HG03571 (cell line): ENCODE measurements around the gene WNT1.

Experiments
- ATAC-seq: cut with Tn5 transposase; IDR thresholded peaks from one replicate; pipeline ENCODE4 v1.9.1; 2021; ENCODE audit not compliant: unreplicated experiment

Gene WNT1

DNA sequence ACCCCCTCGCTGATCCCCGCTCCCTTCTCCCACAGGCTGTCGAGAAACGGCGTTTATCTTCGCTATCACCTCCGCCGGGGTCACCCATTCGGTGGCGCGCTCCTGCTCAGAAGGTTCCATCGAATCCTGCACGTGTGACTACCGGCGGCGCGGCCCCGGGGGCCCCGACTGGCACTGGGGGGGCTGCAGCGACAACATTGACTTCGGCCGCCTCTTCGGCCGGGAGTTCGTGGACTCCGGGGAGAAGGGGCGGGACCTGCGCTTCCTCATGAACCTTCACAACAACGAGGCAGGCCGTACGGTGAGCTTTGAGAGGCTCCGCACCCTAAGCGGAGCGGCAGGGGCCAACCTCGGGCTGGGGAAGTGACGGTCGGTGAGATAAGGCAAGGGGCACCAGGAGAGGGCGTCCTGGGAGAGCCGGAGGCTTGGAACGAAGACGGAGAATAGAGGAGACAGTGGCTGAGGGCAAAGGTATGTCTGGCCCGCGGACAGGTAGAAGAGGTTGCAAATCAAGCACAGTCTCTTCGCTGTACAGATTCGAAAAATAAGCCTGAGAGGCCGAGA lies 2.3 kb downstream of the WNT1 start:
- no peak for ATAC-seq

- ATAC-seq = no peak
Measured at GRCh38 chr12:48980953-48981756, 3.0 kb downstream of the WNT1 start.

- ATAC-seq = no peak
Measured at GRCh38 chr12:48981757-48982157, 3.6 kb downstream of the WNT1 start.

DNA sequence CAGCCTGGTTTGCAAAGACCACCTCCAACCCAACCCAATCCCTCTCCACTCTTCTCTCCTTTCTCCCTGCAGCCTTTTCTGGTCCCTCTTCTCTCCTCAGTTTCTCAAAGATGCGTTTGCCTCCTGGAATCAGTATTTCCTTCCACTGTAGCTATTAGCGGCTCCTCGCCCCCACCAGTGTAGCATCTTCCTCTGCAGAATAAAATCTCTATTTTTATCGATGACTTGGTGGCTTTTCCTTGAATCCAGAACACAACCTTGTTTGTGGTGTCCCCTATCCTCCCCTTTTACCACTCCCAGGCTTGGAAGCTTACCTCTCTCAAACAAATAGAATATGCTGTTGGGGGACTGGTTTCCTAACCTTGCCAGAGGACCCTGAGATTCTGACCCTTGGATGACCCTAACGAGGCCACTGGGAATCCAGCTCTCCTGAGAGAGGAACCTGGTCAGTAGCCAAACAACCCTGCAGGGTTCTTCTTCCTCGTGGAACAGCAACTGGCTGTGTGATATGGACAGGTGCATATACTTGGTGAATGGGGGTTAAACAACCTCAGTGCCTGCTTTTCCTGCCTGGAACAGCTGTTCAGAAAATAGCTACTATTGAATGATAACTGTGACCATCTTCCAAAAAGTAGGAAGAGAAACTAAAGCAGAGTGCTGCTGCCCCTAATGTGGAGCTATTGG lies 4.4 kb downstream of the WNT1 start:
- ATAC-seq = no peak

DNA sequence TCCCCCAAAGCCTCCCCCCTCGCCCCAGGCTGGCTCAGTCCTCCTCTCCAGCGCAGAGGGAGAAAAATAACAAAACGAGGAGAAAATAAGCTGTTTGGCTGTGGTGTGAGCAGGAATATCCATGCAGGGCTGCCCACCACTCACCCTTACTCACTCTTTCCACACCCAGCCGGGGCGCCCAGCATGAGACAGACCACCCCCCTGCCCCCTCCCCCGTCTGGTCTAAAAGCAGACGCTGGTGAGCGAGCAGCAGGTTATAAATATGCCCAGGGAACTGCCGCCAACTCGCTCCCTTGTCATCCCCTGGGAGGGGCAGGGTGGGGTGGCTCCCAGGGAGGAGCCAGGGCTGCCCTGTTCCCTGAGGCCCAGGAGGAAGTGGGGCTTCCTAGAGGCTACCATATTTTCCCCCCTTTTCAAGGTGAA lies 7.4 kb downstream of the WNT1 start:
- ATAC-seq = no peak

DNA sequence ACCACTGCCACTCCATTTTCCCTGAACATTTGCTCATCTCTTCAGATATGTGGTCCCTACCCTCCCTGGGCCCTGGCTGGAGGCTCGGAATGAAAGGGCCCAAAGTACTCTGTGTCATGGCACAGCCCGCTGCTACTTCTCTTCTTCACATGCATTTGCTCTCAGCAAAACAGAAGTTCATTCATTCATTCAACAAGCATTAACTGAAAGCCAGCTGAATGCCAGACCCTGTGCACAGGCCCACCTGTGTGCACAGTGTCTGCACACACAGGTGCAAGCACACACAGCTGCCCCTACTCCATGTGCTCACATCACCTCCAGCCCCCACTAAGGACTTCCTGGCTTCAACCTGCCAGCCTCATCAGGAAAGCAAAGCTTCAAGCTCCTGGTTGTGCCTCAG lies 7.8 kb downstream of the WNT1 start:
- ATAC-seq = no peak

- no peak for ATAC-seq
Measured at GRCh38 chr12:48986720-48987291, 8.7 kb downstream of the WNT1 start.

DNA sequence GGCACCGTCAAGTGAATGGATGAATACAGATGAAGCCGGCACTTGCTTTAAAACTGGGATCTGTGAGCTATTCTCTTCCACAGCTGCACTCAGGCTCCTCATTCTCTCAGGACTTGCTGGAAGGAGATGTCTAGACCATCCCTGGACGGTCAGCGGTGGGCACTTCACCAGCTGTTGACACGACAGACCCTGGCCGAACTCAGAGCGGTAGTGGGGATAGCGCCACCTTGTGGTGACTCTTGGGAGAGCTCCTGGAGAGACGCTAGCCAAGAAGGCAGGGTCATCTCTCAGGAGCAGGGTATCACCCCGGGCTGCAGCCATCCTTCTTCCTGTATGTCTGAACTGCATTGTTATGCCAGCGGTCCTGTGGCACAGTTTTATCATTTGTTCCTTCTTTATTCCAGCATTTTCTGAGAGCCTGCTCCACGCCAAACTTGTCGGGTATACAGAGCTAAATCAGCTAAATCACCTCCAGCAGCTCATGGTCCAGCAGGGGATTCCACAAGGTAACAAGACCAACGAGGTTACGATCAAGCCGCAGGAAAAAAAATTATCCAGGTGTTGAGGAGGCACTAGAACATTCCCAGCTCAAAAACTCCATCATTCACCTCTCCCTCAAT lies 10.0 kb downstream of the WNT1 start:
- no peak for ATAC-seq

- no peak for ATAC-seq
Measured at GRCh38 chr12:48990552-48990951, 12.4 kb downstream of the WNT1 start.

GRCh38 chr12:48991247-48992050 lies 13.3 kb downstream of the WNT1 start:
- no peak for ATAC-seq

DNA sequence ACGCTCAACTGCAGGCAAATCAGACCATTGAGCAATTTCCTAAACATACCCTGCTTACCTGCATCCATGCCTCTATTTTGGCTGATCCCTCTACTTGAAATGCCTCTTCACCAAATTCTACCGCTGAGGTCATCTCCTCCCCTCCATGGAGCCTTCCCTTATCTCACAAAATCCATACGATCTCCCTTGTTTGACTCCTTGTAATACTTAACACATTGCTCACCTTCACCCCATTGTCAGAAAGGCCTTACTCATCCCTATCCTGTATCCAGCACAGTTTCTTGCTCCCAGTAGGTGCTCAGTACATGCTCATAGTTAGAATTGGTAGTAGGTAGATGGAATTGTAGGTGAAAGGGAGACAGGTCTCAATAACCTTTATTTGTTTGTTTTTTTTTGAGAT lies 15.7 kb downstream of the WNT1 start:
- no peak for ATAC-seq

DNA sequence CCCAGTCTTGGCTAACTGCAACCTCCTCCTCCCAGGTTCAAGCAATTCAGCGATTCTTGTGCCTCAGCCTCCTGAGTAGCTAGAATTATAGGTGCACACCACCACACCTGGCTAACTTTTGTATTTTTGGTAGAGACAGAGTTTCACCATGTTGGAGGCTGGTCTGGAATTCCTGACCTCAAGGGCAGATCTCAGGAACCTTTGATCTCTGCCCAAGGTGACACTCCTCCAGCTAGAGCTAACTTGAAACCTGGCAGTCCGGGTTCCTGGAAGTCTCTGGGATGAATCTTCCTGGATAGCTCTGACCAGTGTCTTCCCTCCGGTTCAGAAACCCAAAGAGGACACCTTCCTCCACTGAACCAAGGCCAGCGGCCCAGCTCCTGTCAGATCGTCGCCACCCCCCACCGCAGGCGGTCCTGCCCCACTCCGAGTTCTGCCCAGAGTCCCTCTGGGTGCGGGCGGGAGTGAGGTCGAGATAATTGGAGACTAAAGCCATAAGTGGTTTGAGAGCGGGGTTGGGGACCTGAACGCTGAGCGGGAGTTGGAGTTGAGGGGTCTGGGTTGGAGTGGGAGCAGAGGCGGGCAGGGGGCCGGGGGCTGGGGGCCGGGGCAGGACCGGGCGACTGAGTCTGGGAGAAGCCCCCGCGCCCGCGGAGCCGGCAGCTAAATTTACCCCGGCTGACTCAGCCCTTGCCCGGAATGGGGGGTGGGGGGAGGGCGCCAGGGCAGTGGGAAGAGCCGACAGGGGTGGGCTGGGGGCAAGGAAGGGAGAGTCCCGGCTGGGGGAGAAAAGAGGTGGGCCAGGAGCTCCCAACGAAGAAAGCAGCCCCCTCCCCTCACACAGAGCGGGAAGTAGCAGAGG lies 16.3 kb downstream of the WNT1 start:
- no peak for ATAC-seq

GRCh38 chr12:48995086-48995879 lies 17.2 kb downstream of the WNT1 start:
- ATAC-seq = no peak

DNA sequence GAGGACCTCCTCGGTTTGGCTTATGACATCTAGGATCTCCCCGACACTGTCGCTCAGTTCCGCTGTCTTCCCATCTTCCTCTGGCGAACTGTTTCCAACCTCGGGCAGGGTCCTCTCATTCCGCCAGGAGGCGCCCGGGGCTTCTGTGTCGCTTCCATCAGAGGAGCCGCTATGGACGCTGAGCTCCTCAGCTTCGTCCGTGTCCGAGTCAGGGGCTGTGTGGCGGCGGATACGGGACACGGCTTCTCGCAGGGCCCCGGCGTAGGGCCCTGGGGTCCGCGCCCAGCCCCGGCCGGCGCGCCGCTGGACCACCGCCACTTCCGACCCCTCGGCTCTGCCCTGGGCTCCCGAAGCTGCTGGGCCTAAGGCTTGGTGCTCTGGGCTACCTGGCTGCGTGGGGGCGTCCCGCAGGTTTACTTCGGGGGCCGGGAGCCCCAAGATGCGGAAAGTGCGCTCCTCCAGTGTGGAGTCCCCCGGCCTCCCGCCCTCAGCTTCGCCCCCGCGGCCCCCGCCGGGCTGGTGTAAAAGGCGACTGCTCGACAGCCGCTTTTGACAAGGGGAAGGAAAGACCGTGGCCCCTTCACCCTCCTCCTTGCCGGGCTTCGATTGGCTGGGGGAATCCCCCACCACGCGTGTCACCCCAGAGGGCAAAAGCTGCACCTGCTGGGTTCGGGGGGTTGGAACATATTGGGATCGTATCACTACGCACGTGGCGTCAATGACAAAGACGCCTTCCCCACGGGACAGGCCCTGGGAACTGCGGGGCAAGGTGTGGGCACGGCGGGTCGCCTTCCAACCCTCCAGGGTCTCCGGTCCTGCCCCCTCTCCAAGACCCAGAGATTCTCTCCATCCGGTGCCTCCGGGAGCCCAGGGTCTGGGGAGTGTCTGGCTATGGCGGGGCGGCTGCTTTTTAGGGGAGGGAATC lies 18.9 kb downstream of the WNT1 start:
- no peak for ATAC-seq

DNA sequence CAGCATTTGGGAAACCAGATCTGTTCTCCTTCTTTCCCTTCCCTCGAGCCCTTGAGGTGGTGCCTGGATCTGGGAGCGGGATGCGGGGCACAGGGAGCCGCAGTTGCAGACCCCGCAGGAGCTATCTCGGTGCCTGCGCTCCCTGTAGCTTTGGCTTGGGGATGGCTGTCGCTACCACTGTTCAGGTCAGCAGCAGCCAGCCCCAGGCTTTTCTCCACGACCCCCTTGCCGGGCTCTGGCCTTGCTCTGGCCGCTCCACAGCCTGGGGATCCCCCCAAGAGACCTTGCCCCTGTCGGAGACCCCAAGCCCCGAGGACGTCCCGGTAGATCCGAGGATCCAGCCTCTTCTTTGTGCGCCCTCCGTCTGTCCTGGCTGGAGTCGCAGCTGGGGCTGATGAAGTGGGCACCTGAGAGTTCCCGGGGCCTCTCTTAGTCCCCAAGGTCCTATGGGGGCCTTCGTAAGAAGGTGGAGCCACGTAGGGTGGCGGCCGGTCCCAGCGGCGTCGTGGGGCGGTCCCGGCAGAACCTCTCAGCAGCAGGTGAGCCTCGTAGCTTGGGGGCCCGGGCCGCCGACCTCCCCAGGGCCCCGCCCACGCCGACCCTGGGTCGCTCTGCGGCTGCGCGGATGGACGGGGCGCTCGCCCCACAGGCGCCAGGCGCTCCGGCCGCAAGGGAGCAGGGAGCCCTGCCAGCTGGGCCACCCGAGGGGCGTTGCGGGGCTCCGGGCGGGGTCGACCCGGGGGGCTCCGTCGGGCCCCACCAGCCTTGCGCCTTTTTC lies 19.8 kb downstream of the WNT1 start:
- no peak for ATAC-seq

DNA sequence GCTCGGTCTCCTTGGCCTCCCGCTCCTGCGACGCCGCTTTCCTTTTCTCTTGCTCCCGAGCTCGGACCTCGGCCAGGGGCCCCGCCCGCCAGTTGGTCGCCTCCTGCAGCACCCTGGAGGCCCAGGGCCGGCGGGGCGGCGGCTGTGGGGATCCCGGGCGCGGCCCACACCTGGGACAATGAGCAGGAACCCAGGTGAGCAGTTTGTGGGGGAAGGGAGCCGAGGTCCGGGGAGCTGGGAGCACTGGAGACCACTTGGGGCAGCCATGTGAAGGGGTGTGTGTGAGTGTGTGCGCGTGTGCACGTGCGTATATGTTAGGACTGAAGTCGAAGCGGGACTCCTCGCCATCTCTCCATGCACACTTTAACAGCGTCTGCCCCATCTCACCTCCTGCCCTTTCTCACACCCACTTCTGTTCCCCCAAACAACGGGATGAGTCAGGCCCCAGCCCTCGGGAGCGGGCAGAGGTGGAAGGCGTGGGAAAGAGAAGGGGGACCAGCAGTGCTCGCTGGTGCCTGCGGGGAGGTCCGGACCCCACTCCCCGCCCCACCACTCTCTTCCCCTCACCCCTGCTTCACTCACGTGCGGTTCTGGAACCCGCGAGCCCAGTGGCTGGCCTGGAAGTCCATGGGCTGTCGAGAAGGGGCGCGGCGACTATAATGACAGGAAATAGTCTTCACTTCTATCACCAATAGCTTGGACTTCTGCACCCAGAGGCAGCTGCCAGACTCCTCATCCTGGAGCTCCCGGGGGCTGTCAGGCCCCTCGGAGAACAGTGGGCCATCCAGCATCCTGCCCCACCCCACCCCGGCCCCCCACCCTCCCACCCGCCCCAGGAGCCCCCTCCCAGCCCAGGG lies 20.6 kb downstream of the WNT1 start:
- no peak for ATAC-seq
